ENCODE measurements around the gene MTFP1. TPM values are rescaled to one million over a fixed set of nuclear protein-coding genes. Genes with fewer than 3 reads are reported as not detected.
A peak's percentile ranks its signal among the peaks of the same experiment; 100 is the strongest.

The MTFP1 gene
- total RNA-seq, 1 donor from 2014 or later, result 29.9 TPM

GRCh38 chr22:30396871-30397655, 28.5 kb upstream of the MTFP1 start, which contains the start of gene SEC14L2:
Gene SEC14L2, plus strand, starts transcription at chr22:30397018. Its CDS starts 99 bp downstream, at chr22:30397117.
- Histone ChIP-seq H3K27me3 (peaks cover 43% of the 10 kb centered on the region), H3F3A (ENCODE audit: low read depth) (peaks cover 36% of the 10 kb centered on the region), H3K9me3 (ENCODE audit: low read depth) (no peaks in the 10 kb centered on the region), H3K4me1 (peaks cover 35% of the 10 kb centered on the region), H3K36me3 (no peaks in the 10 kb centered on the region), H3K27ac (no peak within 1 kb of the TSS), H3K4me2 (peak within 1 kb of the TSS; percentile 94), H4K20me1 (ENCODE audit: low read depth) (no peaks in the 10 kb centered on the region), H2AFZ (replicated peaks) (peak within 1 kb of the TSS; percentile 83), H3K4me3 (peak within 1 kb of the TSS; percentile 68), H3K79me2 (ENCODE audit: low read depth) (no peaks in the 10 kb centered on the region), H3K9ac (no peak within 1 kb of the TSS)
- TF ChIP-seq EZH2 (IDR thresholded peaks at IDR 0.05) (no peak), CTCF (IDR thresholded peaks at IDR 0.05) (no peak), EZH2phosphoT487 (IDR thresholded peaks at IDR 0.05) (no peak)
- Mint-ChIP-seq H3K27me3 (ENCODE audit: insufficient read depth, low read depth) (peaks cover 3% of the 10 kb centered on the region), H3K27ac (no peak within 1 kb of the TSS), H3K4me1 (peaks cover 58% of the 10 kb centered on the region), H3K4me3 (peak within 1 kb of the TSS; percentile 89), H3K36me3 (no peaks in the 10 kb centered on the region), H3K9me3 (no peaks in the 10 kb centered on the region)
- peak; percentile 76 for DNase-seq (ENCODE audit: low spot score)

- DNase-seq (ENCODE audit: low spot score), result peak; percentile 18
- TF ChIP-seq CTCF (IDR thresholded peaks at IDR 0.05), result no peak
- no peak for TF ChIP-seq EZH2 (IDR thresholded peaks at IDR 0.05)
- no peak for TF ChIP-seq EZH2phosphoT487 (IDR thresholded peaks at IDR 0.05)
- H3K79me2 ChIP-seq (ENCODE audit: low read depth), result no peaks in the 10 kb centered on the region
- peaks cover 52% of the 10 kb centered on the region for H3K4me1 Mint-ChIP-seq
- H3K27ac ChIP-seq, result no peak overlapping the region
- no peaks in the 10 kb centered on the region for H4K20me1 ChIP-seq (ENCODE audit: low read depth)
- H3K27me3 Mint-ChIP-seq (ENCODE audit: insufficient read depth, low read depth), result peaks cover 2% of the 10 kb centered on the region
- H3K9me3 Mint-ChIP-seq, result no peaks in the 10 kb centered on the region
- no peak overlapping the region for H2AFZ ChIP-seq (replicated peaks)
- H3K27ac Mint-ChIP-seq, result no peak overlapping the region
- no peaks in the 10 kb centered on the region for H3K9me3 ChIP-seq (ENCODE audit: low read depth)
- H3K4me3 Mint-ChIP-seq, result peak overlapping the region; percentile 89
- H3K4me2 ChIP-seq, result peak overlapping the region; percentile 94
- H3K4me3 ChIP-seq, result peak overlapping the region; percentile 68
- peaks cover 43% of the 10 kb centered on the region for H3K27me3 ChIP-seq
- no peaks in the 10 kb centered on the region for H3K36me3 ChIP-seq
- no peak overlapping the region for H3K9ac ChIP-seq
- H3F3A ChIP-seq (ENCODE audit: low read depth), result peaks cover 31% of the 10 kb centered on the region
- H3K4me1 ChIP-seq, result peaks cover 31% of the 10 kb centered on the region
- no peaks in the 10 kb centered on the region for H3K36me3 Mint-ChIP-seq
Measured at GRCh38 chr22:30397656-30398635, 27.6 kb upstream of the MTFP1 start.

GRCh38 chr22:30398685-30399680, 26.6 kb upstream of the MTFP1 start:
- DNase-seq (ENCODE audit: low spot score), result no peak
- Mint-ChIP-seq H3K27me3 (ENCODE audit: insufficient read depth, low read depth) (peaks cover 2% of the 10 kb centered on the region), H3K27ac (no peak overlapping the region), H3K36me3 (no peaks in the 10 kb centered on the region), H3K4me1 (peaks cover 42% of the 10 kb centered on the region), H3K9me3 (no peaks in the 10 kb centered on the region), H3K4me3 (peak overlapping the region; percentile 89)
- no peak overlapping the region for H3K27ac ChIP-seq
- H3K79me2 ChIP-seq (ENCODE audit: low read depth), result no peaks in the 10 kb centered on the region
- no peak for TF ChIP-seq CTCF (IDR thresholded peaks at IDR 0.05)
- TF ChIP-seq EZH2 (IDR thresholded peaks at IDR 0.05), result no peak
- no peaks in the 10 kb centered on the region for H3K9me3 ChIP-seq (ENCODE audit: low read depth)
- no peaks in the 10 kb centered on the region for H3K36me3 ChIP-seq
- H3K4me2 ChIP-seq, result peak overlapping the region; percentile 94
- no peak overlapping the region for H2AFZ ChIP-seq (replicated peaks)
- H3K4me3 ChIP-seq, result no peak overlapping the region
- H3K9ac ChIP-seq, result no peak overlapping the region
- peaks cover 22% of the 10 kb centered on the region for H3K4me1 ChIP-seq
- peaks cover 20% of the 10 kb centered on the region for H3F3A ChIP-seq (ENCODE audit: low read depth)
- H4K20me1 ChIP-seq (ENCODE audit: low read depth), result no peaks in the 10 kb centered on the region
- peaks cover 43% of the 10 kb centered on the region for H3K27me3 ChIP-seq
